ENCODE results near the gene GAREM1.

- TF ChIP-seq, protein P1, sequence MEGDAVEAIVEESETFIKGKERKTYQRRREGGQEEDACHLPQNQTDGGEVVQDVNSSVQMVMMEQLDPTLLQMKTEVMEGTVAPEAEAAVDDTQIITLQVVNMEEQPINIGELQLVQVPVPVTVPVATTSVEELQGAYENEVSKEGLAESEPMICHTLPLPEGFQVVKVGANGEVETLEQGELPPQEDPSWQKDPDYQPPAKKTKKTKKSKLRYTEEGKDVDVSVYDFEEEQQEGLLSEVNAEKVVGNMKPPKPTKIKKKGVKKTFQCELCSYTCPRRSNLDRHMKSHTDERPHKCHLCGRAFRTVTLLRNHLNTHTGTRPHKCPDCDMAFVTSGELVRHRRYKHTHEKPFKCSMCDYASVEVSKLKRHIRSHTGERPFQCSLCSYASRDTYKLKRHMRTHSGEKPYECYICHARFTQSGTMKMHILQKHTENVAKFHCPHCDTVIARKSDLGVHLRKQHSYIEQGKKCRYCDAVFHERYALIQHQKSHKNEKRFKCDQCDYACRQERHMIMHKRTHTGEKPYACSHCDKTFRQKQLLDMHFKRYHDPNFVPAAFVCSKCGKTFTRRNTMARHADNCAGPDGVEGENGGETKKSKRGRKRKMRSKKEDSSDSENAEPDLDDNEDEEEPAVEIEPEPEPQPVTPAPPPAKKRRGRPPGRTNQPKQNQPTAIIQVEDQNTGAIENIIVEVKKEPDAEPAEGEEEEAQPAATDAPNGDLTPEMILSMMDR (IDR thresholded peaks at IDR 0.05; ENCODE audit: insufficient read depth, low read depth, low read length), result no peak
- no peak for TF ChIP-seq EZH2 (IDR thresholded peaks at IDR 0.05; ENCODE audit: insufficient read depth, low read length)
Observed at GRCh38 chr18:32446780-32447179, 23.9 kb downstream of the GAREM1 start.

Measured in astrocyte (in vitro differentiated cells and primary cell).